NCI-H226 (cell line): ENCODE data around the gene INTS15.
"Not testable (repeated sequence)": the region's sequence is repeated elsewhere in the genome, so short reads cannot be mapped to it uniquely, and the experiment has no call there.

Source experiments
- DNase-seq: peaks from one replicate; pipeline ENCODE4 v3.0.0-alpha.2; 2015

Gene INTS15

DNA sequence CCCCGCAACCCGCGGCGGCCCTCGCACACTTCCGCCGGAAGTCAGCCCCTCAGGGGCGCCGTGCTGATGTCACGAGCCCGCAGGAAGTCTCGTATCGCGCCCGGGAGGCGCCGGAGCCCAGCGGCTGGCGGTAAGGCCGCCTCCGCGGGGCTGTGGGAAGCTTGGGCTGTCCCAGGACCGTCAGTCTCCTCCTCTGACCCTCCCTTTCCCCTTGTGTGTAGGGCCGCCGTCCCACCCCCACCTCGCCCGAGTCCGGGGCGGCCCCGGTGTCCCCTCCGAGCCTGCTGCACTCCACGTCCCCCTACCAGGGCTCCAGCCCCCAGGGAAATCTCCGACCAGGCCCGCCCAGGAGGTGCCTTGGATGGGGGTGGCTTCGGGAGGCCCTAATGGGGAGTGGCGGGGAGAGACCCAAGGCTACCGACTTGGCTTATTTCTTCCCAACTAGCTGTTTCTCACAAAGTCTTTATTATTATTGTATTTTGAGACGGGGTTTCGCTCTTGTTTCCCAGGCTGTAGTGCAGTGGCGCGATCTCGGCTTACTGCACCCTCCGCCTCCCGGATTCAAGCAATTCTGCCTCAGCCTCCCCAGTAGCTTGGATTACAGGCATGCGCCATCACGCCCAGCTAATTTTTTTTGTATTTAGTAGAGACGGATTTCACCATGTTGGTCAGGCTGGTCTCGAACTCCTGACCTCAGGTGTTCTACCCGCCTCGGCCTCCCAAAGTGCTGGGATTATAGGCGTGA, 12.3 kb upstream of the INTS15 start, which contains the start of gene ZDHHC4:
TSS of gene ZDHHC4 (plus strand) at position 86 of the 745 bp plus-strand sequence. CDS start 3,108 bp downstream, outside the sequence.
- peak; percentile 98 for DNase-seq

DNA sequence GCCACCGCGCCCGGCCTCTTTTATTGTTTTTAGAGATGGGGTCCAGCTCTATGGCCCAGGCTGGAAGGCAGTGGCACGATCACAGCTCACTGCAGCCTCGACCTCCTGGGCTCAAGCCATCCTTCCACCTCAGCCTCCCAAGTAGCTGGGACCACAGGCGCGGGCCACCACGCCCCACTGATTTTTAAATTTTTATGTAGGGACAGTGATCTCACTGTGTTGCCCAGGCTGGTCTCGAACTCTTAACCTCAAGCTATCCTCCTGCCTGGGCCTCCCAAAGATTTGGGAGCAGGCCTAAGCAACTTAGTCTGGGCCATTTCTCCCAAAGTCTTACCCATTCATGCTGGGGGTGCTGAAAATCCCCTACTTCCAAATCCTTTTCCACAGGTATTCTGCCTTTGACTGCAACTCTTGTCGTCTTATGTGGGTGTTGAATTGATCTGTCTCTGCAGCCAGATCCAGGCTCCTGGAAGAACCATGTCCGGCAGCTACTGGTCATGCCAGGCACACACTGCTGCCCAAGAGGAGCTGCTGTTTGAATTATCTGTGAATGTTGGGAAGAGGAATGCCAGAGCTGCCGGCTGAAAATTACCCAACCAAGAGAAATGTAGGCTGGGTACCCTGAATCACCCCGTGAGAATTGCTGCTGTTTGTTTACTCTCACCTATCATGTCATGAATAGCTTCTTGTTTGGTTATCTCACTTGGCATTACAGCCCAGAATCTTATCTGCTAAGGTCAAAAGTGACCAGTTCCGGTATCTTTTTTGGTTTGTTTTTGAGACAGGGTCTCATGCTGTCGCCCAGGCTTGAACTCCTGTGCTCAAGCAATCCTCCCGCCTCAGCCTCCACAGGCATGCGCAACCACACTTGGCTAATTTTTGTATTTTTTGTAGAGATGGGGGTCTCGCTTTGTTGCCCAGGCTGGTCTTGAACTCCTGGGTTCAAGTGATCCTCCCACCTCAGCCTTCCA, 11.4 kb upstream of the INTS15 start:
- peak; percentile 79 for DNase-seq

DNA sequence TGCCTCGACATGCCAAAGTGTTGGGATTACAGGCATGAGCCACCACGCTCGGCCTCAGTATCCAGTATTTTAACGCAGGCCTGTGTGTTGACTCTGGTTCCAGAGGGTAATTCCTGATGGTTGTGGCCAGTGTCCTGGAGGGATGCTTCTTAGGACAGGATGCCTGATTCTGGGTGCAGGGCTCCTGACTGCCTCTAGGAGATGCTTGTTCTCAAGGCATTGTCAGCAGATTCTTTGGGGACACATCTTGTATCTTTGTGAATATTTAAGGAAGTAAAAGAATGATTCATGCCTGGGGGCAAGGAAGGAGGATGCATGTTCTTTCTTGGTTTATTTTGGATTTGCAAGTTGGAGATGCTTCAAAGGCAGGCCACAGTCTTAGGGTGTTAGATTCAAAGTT, 10.4 kb upstream of the INTS15 start:
- DNase-seq, result peak; percentile 32

- not testable (repeated sequence) for DNase-seq
Measured at GRCh38 chr7:6585746-6586432, 3.9 kb upstream of the INTS15 start.

DNA sequence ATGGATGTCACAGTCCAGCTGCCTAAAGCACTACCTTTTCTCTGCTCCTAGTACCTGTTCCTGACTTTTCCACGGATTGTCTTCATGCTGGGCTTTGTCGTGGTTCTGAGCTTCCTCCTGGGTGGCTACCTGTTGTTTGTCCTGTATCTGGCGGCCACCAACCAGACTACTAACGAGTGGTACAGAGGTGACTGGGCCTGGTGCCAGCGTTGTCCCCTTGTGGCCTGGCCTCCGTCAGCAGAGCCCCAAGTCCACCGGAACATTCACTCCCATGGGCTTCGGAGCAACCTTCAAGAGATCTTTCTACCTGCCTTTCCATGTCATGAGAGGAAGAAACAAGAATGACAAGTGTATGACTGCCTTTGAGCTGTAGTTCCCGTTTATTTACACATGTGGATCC, 1.3 kb upstream of the INTS15 start:
- no peak for DNase-seq

GRCh38 chr7:6589151-6589828, 531 bp upstream of the INTS15 start:
- no peak for DNase-seq

- DNase-seq, result no peak
Measured at GRCh38 chr7:6590645-6591110, 857 bp downstream of the INTS15 start.

DNA sequence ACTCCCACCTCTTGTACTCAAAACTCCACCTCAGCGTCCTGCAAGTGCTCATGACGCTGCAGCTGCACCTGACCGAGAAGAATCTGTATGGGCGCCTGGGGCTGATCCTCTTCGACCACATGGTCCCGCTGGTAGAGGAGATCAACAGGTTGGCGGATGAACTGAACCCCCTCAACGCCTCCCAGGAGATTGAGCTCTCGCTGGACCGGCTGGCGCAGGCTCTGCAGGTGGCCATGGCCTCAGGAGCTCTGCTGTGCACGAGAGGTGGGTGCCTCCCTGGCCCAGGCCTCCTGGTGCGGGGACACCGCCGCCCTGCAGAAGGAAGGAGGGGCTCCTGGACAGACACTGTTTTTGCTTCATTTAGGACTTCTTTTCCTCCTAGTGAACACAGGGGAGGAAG, 10.3 kb downstream of the INTS15 start:
- no peak for DNase-seq

DNA sequence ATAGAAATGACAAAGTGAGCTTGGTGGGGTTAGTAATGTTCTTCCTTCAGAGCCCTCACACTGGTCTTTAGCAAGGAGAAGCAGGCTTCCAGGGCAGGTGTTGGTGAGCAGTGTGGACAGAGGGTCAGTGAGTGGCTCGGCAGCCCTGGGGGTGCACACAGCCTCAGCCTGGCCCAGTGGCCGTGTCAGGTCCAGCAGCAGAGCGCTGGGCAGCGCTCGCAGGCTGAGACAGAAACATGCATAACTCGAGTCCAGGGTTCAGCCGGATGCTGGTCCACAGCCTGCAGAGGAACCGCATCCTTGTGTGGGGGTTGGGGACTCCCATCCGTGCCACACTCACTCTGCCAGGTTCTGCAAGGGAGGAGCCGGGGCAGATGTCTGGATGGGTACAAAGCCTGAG, 14.6 kb downstream of the INTS15 start:
- DNase-seq, result no peak

GRCh38 chr7:6606866-6607583, 17.2 kb downstream of the INTS15 start:
- no peak for DNase-seq

DNA sequence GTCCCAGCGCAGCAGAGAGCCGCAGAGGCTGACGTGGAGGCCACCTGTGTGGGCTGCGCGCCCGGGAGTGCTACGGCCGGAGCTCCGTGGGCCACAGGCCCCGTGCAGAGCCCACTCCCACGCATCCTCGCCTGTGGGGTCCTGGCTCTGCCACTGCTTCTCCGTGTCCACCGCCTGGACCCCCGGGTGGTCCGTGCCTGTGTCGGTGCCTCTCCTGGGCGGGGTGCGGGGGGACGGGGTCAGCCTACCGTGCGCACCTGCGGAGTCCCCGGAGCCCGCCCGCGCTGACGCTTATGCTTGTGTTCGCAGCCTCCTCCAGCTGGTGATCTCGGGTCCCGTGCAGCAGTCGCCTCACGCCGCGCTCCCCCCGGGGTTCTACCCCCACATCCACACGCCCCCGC, 17.8 kb downstream of the INTS15 start:
- DNase-seq, result no peak

GRCh38 chr7:6608081-6608480, 18.3 kb downstream of the INTS15 start:
- DNase-seq, result no peak

- DNase-seq, result no peak
Measured at GRCh38 chr7:6608794-6609193, 19.0 kb downstream of the INTS15 start.

DNA sequence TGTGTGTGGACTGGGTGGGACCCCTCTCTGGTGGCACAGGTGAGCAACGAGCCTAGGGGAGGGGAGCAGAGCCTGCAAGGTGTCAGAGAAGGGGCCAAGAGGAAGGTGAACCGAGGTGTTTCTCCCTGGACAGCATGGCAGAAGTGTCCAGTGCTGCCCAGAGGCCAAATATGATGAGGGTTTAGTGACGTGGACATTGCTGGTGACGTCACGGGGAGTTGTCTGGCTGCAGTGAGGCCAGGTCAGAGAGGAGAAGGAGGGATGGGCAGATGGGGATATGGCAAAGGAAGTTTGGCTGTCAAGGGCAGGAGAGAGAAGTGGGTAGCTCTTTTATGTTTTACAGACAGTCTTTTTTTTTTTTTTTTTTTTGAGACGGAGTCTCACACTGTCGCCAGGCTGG, 23.0 kb downstream of the INTS15 start:
- DNase-seq, result no peak

- DNase-seq, result no peak
Measured at GRCh38 chr7:6613706-6614105, 23.9 kb downstream of the INTS15 start.

- no peak for DNase-seq
Measured at GRCh38 chr7:6614953-6615722, 25.3 kb downstream of the INTS15 start, which contains the start of gene ZNF853. Gene ZNF853 (plus strand): TSS chr7:6615610. CDS start chr7:6616175, 565 bp downstream.

- DNase-seq, result peak; percentile 43
Measured at GRCh38 chr7:6615723-6616555, 26.1 kb downstream of the INTS15 start.

- no peak for DNase-seq
Measured at GRCh38 chr7:6616854-6617643, 27.2 kb downstream of the INTS15 start.

GRCh38 chr7:6618621-6619020, 28.8 kb downstream of the INTS15 start:
- no peak for DNase-seq
